HG03095 (cell line): Measurements from ENCODE around the gene EXD3.

Experiments used
- ATAC-seq: cut with Tn5 transposase; IDR thresholded peaks from one replicate; pipeline ENCODE4 v1.9.1; 2021; ENCODE audit warnings: moderate library complexity; ENCODE audit not compliant: unreplicated experiment

The EXD3 gene

GRCh38 chr9:137309368-137310188 is 113.4 kb downstream of the EXD3 start:
- no peak for ATAC-seq

GRCh38 chr9:137308057-137308619 is 114.8 kb downstream of the EXD3 start:
- no peak for ATAC-seq

GRCh38 chr9:137307255-137308056 is 115.5 kb downstream of the EXD3 start:
- no peak for ATAC-seq

- ATAC-seq: no peak
Measured at GRCh38 chr9:137306850-137307254, 116.1 kb downstream of the EXD3 start.

GRCh38 chr9:137306066-137306849 is 116.7 kb downstream of the EXD3 start:
- ATAC-seq: no peak

GRCh38 chr9:137305798-137306065 is 117.2 kb downstream of the EXD3 start:
- ATAC-seq: no peak

GRCh38 chr9:137305060-137305797 is 117.7 kb downstream of the EXD3 start:
- no peak for ATAC-seq

GRCh38 chr9:137304383-137305059 is 118.4 kb downstream of the EXD3 start:
- no peak for ATAC-seq

GRCh38 chr9:137303893-137304382 is 119.0 kb downstream of the EXD3 start:
- no peak for ATAC-seq

- ATAC-seq: no peak
Measured at GRCh38 chr9:137303151-137303892, 119.6 kb downstream of the EXD3 start.

GRCh38 chr9:137302449-137303150 is 120.4 kb downstream of the EXD3 start:
- ATAC-seq: peak; percentile 31

GRCh38 chr9:137302118-137302448 is 120.9 kb downstream of the EXD3 start, which contains the start of gene NRARP:
Gene NRARP (minus strand): TSS chr9:137302271. CDS start chr9:137301928, 343 bp downstream.
- peak; percentile 57 for ATAC-seq

GRCh38 chr9:137301081-137301947 is 121.6 kb downstream of the EXD3 start:
- ATAC-seq: no peak

- ATAC-seq: no peak
Measured at GRCh38 chr9:137300567-137301080, 122.3 kb downstream of the EXD3 start.

- ATAC-seq: no peak
Measured at GRCh38 chr9:137299938-137300337, 123.0 kb downstream of the EXD3 start.

GRCh38 chr9:137299203-137299565 is 123.8 kb downstream of the EXD3 start:
- no peak for ATAC-seq

- ATAC-seq: no peak
Measured at GRCh38 chr9:137298401-137299202, 124.4 kb downstream of the EXD3 start.
